ENCODE data around the gene LRRC8B.
"Not testable (repeated sequence)": the region's sequence is repeated elsewhere in the genome, so short reads cannot be mapped to it uniquely, and the experiment has no call there.

LRRC8B gene

DNA sequence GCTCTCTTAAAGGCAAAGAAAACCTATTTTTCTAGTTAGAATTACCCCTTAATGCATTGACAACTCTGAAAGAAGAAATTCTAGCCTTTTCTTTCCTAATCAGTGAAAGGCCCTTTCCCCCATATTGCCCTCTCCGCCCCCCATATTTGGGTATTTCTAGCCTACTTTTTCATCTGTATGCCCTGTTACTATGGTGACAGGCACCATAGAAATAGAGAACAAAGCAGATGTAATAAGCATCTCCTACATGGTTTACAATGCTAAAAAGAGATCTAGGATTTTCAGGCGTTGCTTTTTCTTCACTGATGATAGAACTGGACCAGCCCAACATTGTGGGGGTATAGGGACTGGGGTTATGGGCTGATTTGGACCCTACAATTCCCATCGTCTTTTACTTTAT, 14.5 kb downstream of the LRRC8B start:
- Histone ChIP-seq H3K36me3 (ENCODE audit: control insufficient read depth in 1 of 2, insufficient read depth in 2 of 2, low read length in 2 of 2) (no peaks in the 10 kb centered on the region), H3K4me1 (ENCODE audit: control insufficient read depth in 1 of 2, insufficient read depth in 2 of 2, low read length in 2 of 2) (peaks cover 0 to 3% of the 10 kb centered on the region in 2 donors), H3K4me3 (ENCODE audit: low read depth in 1 of 2, low read length in 2 of 2) (no peak overlapping the region), H3K27me3 (ENCODE audit: low read depth, low read length) (no peaks in the 10 kb centered on the region), H3K9me3 (ENCODE audit: control insufficient read depth in 1 of 2, low read length in 2 of 2) (no peaks in the 10 kb centered on the region), H3K27ac (ENCODE audit: low read length) (no peak overlapping the region)

DNA sequence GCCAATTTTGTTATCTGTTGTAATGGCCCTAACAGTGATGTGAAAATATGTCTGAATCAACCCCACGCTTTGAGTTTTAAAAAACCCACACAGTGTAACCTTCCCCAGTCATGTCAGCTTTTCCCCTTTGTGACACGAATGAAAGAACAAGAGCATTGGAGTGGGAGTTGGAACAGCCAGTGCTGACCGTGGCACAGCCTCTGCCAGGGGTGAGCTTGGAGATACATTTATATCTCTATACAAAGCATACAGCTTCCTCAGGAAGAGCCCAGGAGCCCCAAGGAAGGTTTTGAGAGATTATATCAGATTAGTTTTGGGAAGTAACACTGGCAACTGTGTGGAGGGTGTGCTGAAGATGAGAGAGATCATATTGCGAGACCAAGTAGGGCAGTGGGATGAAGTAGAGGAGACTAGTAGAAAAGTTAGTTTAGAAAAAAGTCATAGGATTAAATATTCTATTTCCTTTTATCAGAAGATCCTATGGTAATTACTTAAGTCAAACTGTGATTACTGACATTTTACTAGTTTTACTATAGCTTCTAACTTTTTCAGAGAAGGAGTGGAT, 15.9 kb downstream of the LRRC8B start:
- Histone ChIP-seq H3K4me1 (ENCODE audit: control insufficient read depth in 1 of 2, insufficient read depth in 2 of 2, low read length in 2 of 2) (peaks cover 0 to 6% of the 10 kb centered on the region in 2 donors), H3K27ac (ENCODE audit: low read length) (no peak overlapping the region), H3K9me3 (ENCODE audit: control insufficient read depth in 1 of 2, low read length in 2 of 2) (no peaks in the 10 kb centered on the region), H3K27me3 (ENCODE audit: low read depth, low read length) (no peaks in the 10 kb centered on the region), H3K4me3 (ENCODE audit: low read depth in 1 of 2, low read length in 2 of 2) (no peak overlapping the region), H3K36me3 (ENCODE audit: control insufficient read depth in 1 of 2, insufficient read depth in 2 of 2, low read length in 2 of 2) (no peaks in the 10 kb centered on the region)

DNA sequence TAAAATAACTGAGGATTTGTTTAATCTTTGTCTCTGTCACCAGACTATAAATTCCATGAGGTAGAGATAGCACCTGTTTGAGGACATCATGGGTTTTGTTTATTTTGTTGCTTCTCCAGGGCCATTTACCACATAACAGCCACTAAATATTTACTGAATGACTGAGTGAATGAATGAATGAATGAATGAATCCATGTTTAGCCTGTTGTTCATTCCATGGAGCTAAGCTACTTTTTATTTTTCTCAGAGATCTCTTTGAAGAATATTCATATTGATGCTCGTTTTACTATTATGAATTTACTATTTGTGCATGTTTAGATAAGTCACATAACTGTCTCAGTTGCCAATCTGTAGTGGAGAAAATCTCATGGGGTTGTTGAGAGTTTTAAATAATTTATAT, 17.7 kb downstream of the LRRC8B start:
- no peak overlapping the region for H3K27ac ChIP-seq (ENCODE audit: low read length)
- peaks cover 4 to 14% of the 10 kb centered on the region in 2 donors for H3K4me1 ChIP-seq (ENCODE audit: control insufficient read depth in 1 of 2, insufficient read depth in 2 of 2, low read length in 2 of 2)
- no peaks in the 10 kb centered on the region for H3K9me3 ChIP-seq (ENCODE audit: control insufficient read depth in 1 of 2, low read length in 2 of 2)
- no peak overlapping the region for H3K4me3 ChIP-seq (ENCODE audit: low read depth in 1 of 2, low read length in 2 of 2)
- no peaks in the 10 kb centered on the region for H3K36me3 ChIP-seq (ENCODE audit: control insufficient read depth in 1 of 2, insufficient read depth in 2 of 2, low read length in 2 of 2)
- no peaks in the 10 kb centered on the region for H3K27me3 ChIP-seq (ENCODE audit: low read depth, low read length)

DNA sequence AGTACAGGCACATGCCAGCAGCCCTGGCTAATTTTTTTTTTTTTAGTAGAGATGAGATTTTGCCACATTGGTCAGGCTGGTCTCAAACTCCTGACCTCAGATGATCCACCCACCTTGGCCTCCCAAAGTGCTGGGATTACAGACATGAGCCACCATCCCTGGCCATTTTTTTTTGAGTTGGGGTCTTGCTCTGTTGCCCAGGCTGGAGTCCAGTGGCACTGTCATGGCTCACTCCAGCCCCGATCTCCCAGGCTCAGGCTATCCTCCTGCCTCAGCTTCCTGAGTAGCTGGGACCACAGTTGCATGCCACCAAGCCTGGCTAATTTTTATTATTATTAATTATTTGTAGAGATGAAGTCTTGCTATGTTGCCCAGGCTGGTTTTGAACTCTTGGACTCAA, 19.0 kb downstream of the LRRC8B start:
- not testable (repeated sequence) for H3K27ac ChIP-seq (ENCODE audit: low read length); H3K36me3 ChIP-seq (ENCODE audit: control insufficient read depth in 1 of 2, insufficient read depth in 2 of 2, low read length in 2 of 2)
- H3K4me1 ChIP-seq (ENCODE audit: control insufficient read depth in 1 of 2, insufficient read depth in 2 of 2, low read length in 2 of 2) = peaks cover 4 to 14% of the 10 kb centered on the region in 2 donors

DNA sequence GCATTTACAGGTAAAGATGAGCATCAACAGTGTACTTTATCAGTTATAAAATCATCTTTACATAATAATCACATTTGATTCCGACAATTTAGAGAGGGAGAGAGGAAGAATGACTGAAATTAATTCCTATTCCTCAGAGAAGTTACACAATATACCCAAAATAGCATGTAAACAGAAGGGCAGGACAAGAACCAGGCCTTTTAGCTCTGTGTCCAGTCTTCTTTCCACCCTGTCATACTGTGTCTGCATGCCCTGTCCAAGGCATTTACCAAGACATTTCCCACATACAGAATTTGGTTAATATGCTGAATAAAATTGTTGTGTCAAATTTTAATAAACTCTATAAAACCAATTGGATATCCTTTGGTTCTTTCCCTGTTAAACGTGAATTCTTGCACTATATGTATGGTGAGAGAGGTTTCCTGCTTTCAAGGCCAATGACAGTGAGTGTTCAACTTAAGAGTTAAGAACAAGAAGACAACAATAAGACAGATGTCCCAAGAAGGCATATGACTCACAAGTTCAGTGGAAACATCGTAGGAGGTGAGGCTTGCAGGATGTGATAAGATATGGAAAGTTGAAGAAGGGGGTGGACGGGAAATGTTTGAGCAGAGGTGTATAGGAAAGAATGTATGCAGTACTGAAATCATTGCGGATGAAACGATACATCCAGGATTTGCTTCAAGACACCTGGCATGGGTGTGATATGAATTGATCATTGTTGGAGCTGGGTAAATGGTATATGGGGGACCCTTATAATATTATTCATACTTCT, 20.8 kb downstream of the LRRC8B start:
- H3K27me3 ChIP-seq (ENCODE audit: low read depth, low read length) = no peaks in the 10 kb centered on the region
- H3K4me1 ChIP-seq (ENCODE audit: control insufficient read depth in 1 of 2, insufficient read depth in 2 of 2, low read length in 2 of 2) = peaks cover 4 to 11% of the 10 kb centered on the region in 2 donors
- H3K36me3 ChIP-seq (ENCODE audit: control insufficient read depth in 1 of 2, insufficient read depth in 2 of 2, low read length in 2 of 2) = no peaks in the 10 kb centered on the region
- H3K4me3 ChIP-seq (ENCODE audit: low read depth in 1 of 2, low read length in 2 of 2) = no peak overlapping the region
- H3K27ac ChIP-seq (ENCODE audit: low read length) = no peak overlapping the region
- no peaks in the 10 kb centered on the region for H3K9me3 ChIP-seq (ENCODE audit: control insufficient read depth in 1 of 2, low read length in 2 of 2)

More for the DNA sequence above, 19.0 kb downstream of the LRRC8B start:
- H3K4me3 ChIP-seq (ENCODE audit: low read depth in 1 of 2, low read length in 2 of 2); H3K9me3 ChIP-seq (ENCODE audit: control insufficient read depth in 1 of 2, low read length in 2 of 2); H3K27me3 ChIP-seq (ENCODE audit: low read depth, low read length): not testable (repeated sequence)

DNA sequence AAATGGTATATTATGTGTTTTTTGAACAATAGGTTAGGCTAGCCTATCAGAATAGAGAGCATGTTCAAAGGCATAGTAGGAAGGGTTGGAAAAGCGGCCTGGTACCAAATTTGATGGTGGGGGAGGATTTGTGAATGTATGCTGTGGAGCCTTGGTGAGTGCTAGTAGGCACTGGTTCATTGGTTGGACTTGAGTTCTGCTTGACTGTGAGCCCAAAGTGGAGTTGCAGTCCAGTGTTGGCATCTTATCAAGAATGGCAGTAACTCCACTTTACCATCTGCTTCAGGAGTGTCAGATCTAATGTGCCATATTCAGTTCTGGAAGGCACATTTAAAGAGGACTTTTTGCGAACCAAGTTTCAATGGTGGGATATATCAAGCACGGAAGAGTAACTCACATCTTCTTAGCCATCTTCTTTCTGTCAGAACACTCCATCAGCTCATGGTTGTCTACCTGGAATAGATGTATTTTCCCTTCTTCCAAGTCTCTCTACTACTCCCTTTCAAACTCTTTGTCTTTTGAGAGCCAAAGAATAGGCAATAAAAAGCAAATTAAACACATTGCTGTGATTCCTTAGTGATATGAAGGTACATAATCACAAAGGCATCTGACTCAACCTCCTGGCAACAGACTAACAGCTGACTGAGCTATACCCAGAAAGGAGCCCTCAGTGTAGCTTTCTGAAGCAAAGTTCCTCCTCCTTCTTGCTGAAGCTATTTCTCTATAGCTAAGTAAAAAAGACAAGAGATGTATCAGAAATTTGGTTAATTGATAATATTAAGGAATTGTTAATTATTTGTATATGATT, 21.7 kb downstream of the LRRC8B start:
- H3K36me3 ChIP-seq (ENCODE audit: control insufficient read depth in 1 of 2, insufficient read depth in 2 of 2, low read length in 2 of 2) = no peaks in the 10 kb centered on the region
- H3K9me3 ChIP-seq (ENCODE audit: control insufficient read depth in 1 of 2, low read length in 2 of 2) = no peaks in the 10 kb centered on the region
- H3K4me3 ChIP-seq (ENCODE audit: low read depth in 1 of 2, low read length in 2 of 2) = no peak overlapping the region
- H3K4me1 ChIP-seq (ENCODE audit: control insufficient read depth in 1 of 2, insufficient read depth in 2 of 2, low read length in 2 of 2) = peaks cover 4 to 11% of the 10 kb centered on the region in 2 donors
- no peak overlapping the region for H3K27ac ChIP-seq (ENCODE audit: low read length)
- no peaks in the 10 kb centered on the region for H3K27me3 ChIP-seq (ENCODE audit: low read depth, low read length)

DNA sequence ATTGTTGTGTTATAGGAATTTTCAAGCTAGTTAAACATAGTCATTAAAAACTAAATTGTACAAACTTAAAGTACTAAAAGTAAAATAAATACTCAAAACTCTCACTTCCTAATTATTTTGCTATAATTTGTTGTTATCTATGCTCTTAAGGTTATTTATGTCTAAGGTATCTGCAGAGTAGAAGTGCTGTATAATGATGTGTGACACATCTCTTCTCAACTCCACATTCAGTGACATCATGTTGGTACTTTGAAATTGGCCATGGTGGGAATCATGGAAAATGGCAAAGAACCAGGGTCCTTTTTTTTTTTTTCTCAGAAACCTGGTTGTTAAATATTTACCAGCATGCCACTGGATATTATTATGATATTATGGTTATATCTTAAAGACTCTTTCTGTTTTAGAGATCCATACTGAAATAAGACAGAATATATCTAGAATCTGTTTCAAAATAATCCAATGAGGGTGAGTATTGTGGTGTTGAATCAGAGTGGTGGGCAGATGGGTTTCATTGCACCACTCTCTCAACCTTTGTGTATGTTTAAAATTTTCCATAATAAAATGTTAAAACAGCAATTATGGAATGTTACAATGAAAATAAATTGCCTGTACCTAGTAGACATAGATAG, 22.4 kb downstream of the LRRC8B start:
- no peaks in the 10 kb centered on the region for H3K9me3 ChIP-seq (ENCODE audit: control insufficient read depth in 1 of 2, low read length in 2 of 2)
- no peak overlapping the region for H3K4me3 ChIP-seq (ENCODE audit: low read depth in 1 of 2, low read length in 2 of 2)
- H3K27me3 ChIP-seq (ENCODE audit: low read depth, low read length) = no peaks in the 10 kb centered on the region
- no peaks in the 10 kb centered on the region for H3K36me3 ChIP-seq (ENCODE audit: control insufficient read depth in 1 of 2, insufficient read depth in 2 of 2, low read length in 2 of 2)
- peaks cover 4 to 11% of the 10 kb centered on the region in 2 donors for H3K4me1 ChIP-seq (ENCODE audit: control insufficient read depth in 1 of 2, insufficient read depth in 2 of 2, low read length in 2 of 2)
- no peak overlapping the region for H3K27ac ChIP-seq (ENCODE audit: low read length)

DNA sequence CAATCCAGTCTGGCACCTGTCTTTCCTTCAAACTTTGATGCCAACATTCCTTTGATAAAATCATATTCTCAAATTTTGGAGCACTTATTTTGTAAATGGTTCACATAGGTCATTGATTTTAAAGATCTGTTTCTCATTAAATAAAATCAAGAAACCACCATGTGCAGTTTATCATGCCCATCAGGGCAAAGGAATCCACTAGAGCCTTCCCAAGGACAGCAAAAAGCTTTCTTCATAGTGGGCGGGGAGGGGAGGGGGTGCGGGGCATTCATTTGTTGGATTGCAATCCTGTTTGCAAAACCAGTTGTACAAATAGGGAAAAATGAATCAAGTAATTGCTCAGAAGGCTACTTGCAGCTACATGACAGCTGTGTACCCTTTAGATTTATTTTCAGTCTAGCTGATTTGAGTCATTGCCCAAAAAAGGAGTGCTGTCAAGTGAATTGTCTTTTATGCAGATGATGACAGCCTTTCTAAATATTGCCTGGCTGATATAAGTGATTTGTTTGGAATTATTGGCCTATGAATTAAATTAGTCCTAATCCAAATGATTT, 23.0 kb downstream of the LRRC8B start:
- Histone ChIP-seq H3K9me3 (ENCODE audit: control insufficient read depth in 1 of 2, low read length in 2 of 2) (no peaks in the 10 kb centered on the region), H3K4me3 (ENCODE audit: low read depth in 1 of 2, low read length in 2 of 2) (no peak overlapping the region), H3K4me1 (ENCODE audit: control insufficient read depth in 1 of 2, insufficient read depth in 2 of 2, low read length in 2 of 2) (peaks cover 9 to 15% of the 10 kb centered on the region in 2 donors), H3K36me3 (ENCODE audit: control insufficient read depth in 1 of 2, insufficient read depth in 2 of 2, low read length in 2 of 2) (no peaks in the 10 kb centered on the region), H3K27me3 (ENCODE audit: low read depth, low read length) (no peaks in the 10 kb centered on the region), H3K27ac (ENCODE audit: low read length) (no peak overlapping the region)

DNA sequence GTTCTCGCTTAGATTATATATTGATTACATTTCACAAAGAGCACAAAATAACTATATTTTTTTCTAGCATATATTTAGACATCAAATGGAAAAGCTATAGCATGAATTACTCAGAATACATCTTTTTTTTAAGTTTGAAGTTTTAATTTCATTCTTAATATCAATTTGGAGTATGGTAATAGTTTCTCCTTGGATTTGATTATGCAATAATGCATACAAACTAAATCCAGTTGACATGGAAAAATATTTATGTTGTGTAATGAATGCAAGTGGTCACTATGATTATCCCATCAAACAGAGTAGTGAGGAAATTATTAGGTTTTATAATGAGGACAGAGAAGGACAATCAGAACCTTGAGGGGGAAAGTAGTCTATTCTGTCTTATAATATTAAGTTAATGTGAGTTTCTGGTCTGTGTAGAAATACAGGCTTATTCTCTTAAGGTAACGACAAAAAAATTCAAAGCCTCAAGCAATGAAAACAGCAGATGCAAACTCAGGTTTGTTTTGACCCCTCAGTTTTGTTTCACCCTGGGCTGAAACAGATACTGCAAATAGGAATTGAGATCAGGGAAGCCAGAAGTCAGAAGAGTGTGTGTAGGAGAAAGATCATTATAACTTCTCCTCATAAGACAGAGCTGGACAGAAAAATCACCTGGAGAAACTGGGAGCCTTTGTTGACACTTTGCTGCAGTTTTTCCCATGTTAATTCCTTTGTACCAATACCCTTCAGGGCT, 23.7 kb downstream of the LRRC8B start:
- Histone ChIP-seq H3K4me1 (ENCODE audit: control insufficient read depth in 1 of 2, insufficient read depth in 2 of 2, low read length in 2 of 2) (peaks cover 9 to 15% of the 10 kb centered on the region in 2 donors), H3K27me3 (ENCODE audit: low read depth, low read length) (no peaks in the 10 kb centered on the region), H3K9me3 (ENCODE audit: control insufficient read depth in 1 of 2, low read length in 2 of 2) (no peaks in the 10 kb centered on the region), H3K27ac (ENCODE audit: low read length) (no peak overlapping the region), H3K36me3 (ENCODE audit: control insufficient read depth in 1 of 2, insufficient read depth in 2 of 2, low read length in 2 of 2) (no peaks in the 10 kb centered on the region), H3K4me3 (ENCODE audit: low read depth in 1 of 2, low read length in 2 of 2) (no peak overlapping the region)

DNA sequence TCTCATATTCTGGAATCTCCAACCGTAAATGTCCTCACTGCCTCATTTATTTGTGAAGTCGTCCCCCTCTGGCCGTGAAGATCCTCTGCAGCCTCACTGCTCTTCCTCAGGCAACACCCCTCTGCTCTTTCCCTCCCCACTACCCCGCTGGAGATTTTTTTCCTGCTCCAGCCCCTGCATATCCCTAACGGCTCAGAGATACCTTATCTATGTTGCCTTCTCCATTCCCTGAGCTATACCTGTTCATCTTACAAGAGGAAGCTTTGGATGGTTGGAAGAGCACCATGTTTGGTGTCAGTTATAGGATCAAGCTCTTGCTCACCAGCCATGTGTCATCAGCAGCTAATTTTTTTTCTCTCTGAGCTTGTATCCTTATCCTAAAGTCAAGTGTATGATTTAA, 26.4 kb downstream of the LRRC8B start:
- Histone ChIP-seq H3K4me1 (ENCODE audit: control insufficient read depth in 1 of 2, insufficient read depth in 2 of 2, low read length in 2 of 2) (peaks cover 9% of the 10 kb centered on the region in 2 donors), H3K36me3 (ENCODE audit: control insufficient read depth in 1 of 2, insufficient read depth in 2 of 2, low read length in 2 of 2) (no peaks in the 10 kb centered on the region), H3K4me3 (ENCODE audit: low read depth in 1 of 2, low read length in 2 of 2) (peak overlapping the region in 1 of 2 donors; percentile 14), H3K9me3 (ENCODE audit: control insufficient read depth in 1 of 2, low read length in 2 of 2) (no peaks in the 10 kb centered on the region), H3K27ac (ENCODE audit: low read length) (peak overlapping the region; percentile 34), H3K27me3 (ENCODE audit: low read depth, low read length) (no peaks in the 10 kb centered on the region)
